ENCODE results near the gene RTTN.

RTTN gene

GRCh38 chr18:69995774-69996173 lies 209.7 kb downstream of the RTTN start:
- H3K9me2 ChIP-seq (replicated peaks; ENCODE audit: insufficient read depth, low read length): no peaks in the 10 kb centered on the region
- H3K4me3 ChIP-seq (ENCODE audit: insufficient read depth, low read length, poor library complexity, severe bottlenecking): no peak overlapping the region
- no peak overlapping the region for H3K4me2 ChIP-seq (ENCODE audit: low read depth, low read length, poor library complexity, severe bottlenecking)
- H3K9ac ChIP-seq (ENCODE audit: low read length): no peak overlapping the region
- TF ChIP-seq EZH2phosphoT487 (conservative IDR thresholded peaks at IDR 0.05; ENCODE audit: low read length): no peak
- TF ChIP-seq, protein P1, sequence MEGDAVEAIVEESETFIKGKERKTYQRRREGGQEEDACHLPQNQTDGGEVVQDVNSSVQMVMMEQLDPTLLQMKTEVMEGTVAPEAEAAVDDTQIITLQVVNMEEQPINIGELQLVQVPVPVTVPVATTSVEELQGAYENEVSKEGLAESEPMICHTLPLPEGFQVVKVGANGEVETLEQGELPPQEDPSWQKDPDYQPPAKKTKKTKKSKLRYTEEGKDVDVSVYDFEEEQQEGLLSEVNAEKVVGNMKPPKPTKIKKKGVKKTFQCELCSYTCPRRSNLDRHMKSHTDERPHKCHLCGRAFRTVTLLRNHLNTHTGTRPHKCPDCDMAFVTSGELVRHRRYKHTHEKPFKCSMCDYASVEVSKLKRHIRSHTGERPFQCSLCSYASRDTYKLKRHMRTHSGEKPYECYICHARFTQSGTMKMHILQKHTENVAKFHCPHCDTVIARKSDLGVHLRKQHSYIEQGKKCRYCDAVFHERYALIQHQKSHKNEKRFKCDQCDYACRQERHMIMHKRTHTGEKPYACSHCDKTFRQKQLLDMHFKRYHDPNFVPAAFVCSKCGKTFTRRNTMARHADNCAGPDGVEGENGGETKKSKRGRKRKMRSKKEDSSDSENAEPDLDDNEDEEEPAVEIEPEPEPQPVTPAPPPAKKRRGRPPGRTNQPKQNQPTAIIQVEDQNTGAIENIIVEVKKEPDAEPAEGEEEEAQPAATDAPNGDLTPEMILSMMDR (IDR thresholded peaks at IDR 0.05; ENCODE audit: insufficient read depth, low read length, poor library complexity, severe bottlenecking): no peak
- no peaks in the 10 kb centered on the region for H3F3A ChIP-seq (ENCODE audit: insufficient read depth)
- H3K79me2 ChIP-seq (ENCODE audit: insufficient read depth, low read length): no peaks in the 10 kb centered on the region
- no peak overlapping the region for H2AFZ ChIP-seq (ENCODE audit: low read depth, low read length, severe bottlenecking)
- no peaks in the 10 kb centered on the region for H4K20me1 ChIP-seq (ENCODE audit: low read depth, low read length)
- H3K27me3 ChIP-seq (ENCODE audit: low read length): no peaks in the 10 kb centered on the region
- H3K9me3 ChIP-seq (ENCODE audit: insufficient read depth, low read length): no peaks in the 10 kb centered on the region
- no peak overlapping the region for H3K27ac ChIP-seq (ENCODE audit: low read depth, low read length)
- H3K36me3 ChIP-seq (ENCODE audit: low read length): no peaks in the 10 kb centered on the region

DNA sequence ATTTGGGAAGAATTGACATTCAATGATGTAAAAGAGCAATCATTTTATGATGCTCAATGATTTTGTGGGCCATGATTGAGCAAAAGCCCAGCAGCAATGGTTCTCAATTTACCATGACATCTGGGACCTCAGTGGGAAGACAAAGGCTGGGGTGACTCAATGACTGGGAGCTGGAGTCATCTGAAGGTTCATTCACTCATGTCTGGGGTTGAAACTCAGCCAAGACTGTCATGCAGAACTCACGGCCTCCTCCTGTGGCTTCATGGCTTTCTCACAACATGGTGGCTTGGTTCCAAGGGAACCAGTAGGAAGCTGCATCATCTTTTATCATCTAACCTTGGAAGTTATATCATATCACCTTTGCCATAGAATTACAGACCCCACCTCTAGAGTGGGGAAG lies 212.7 kb downstream of the RTTN start:
- Histone ChIP-seq H2AFZ (ENCODE audit: low read depth, low read length, severe bottlenecking) (no peak overlapping the region), H3K9me3 (ENCODE audit: insufficient read depth, low read length) (no peaks in the 10 kb centered on the region), H3K27me3 (ENCODE audit: low read length) (no peaks in the 10 kb centered on the region)

DNA sequence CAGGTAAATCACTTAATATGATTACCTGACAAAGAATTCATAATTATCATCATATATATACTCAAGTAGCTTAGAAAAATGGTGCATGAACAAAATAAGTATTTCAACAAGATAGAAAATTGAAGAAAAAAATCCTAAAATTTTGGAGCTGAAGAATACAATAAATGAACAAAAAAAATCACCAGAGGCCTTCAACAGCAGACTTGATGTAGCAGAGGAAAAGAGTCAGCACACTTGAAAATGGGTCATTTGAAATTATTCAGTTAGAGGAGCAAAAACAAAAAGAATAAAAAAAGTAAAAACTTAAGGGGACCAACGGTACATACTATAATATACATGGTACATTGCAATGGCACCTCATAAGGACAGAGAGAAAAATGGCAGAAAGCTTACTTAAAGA lies 217.6 kb downstream of the RTTN start:
- Histone ChIP-seq H4K20me1 (ENCODE audit: low read depth, low read length) (no peaks in the 10 kb centered on the region), H3K4me3 (ENCODE audit: insufficient read depth, low read length, poor library complexity, severe bottlenecking) (no peak overlapping the region), H3K27ac (ENCODE audit: low read depth, low read length) (no peak overlapping the region), H3K4me2 (ENCODE audit: low read depth, low read length, poor library complexity, severe bottlenecking) (no peak overlapping the region), H2AFZ (ENCODE audit: low read depth, low read length, severe bottlenecking) (no peak overlapping the region), H3K79me2 (ENCODE audit: insufficient read depth, low read length) (no peaks in the 10 kb centered on the region), H3K27me3 (ENCODE audit: low read length) (no peaks in the 10 kb centered on the region), H3K9ac (ENCODE audit: low read length) (no peak overlapping the region), H3K9me3 (ENCODE audit: insufficient read depth, low read length) (no peaks in the 10 kb centered on the region), H3K36me3 (ENCODE audit: low read length) (peaks cover 9% of the 10 kb centered on the region), H3K9me2 (replicated peaks; ENCODE audit: insufficient read depth, low read length) (no peaks in the 10 kb centered on the region), H3F3A (ENCODE audit: insufficient read depth) (no peaks in the 10 kb centered on the region)
- TF ChIP-seq, protein P1 (IDR thresholded peaks at IDR 0.05; ENCODE audit: insufficient read depth, low read length, poor library complexity, severe bottlenecking): no peak
- no peak for TF ChIP-seq EZH2phosphoT487 (conservative IDR thresholded peaks at IDR 0.05; ENCODE audit: low read length)

More for the DNA sequence above, 212.7 kb downstream of the RTTN start:
- no peaks in the 10 kb centered on the region for H3K79me2 ChIP-seq (ENCODE audit: insufficient read depth, low read length)
- no peak overlapping the region for H3K27ac ChIP-seq (ENCODE audit: low read depth, low read length)
- no peaks in the 10 kb centered on the region for H4K20me1 ChIP-seq (ENCODE audit: low read depth, low read length)
- no peaks in the 10 kb centered on the region for H3K9me2 ChIP-seq (replicated peaks; ENCODE audit: insufficient read depth, low read length)
- no peak overlapping the region for H3K4me2 ChIP-seq (ENCODE audit: low read depth, low read length, poor library complexity, severe bottlenecking)
- TF ChIP-seq EZH2phosphoT487 (conservative IDR thresholded peaks at IDR 0.05; ENCODE audit: low read length): no peak
- TF ChIP-seq, protein P1 (IDR thresholded peaks at IDR 0.05; ENCODE audit: insufficient read depth, low read length, poor library complexity, severe bottlenecking): no peak
- no peak overlapping the region for H3K4me3 ChIP-seq (ENCODE audit: insufficient read depth, low read length, poor library complexity, severe bottlenecking)
- H3K9ac ChIP-seq (ENCODE audit: low read length): no peak overlapping the region
- no peaks in the 10 kb centered on the region for H3F3A ChIP-seq (ENCODE audit: insufficient read depth)
- H3K36me3 ChIP-seq (ENCODE audit: low read length): peaks cover 9% of the 10 kb centered on the region

Data from SU-DHL-6 (cell line).